ENCODE data around the gene SCGB2A2. TPM values are rescaled to one million over a fixed set of nuclear protein-coding genes. Genes with fewer than 3 reads are reported as not detected.

Gene SCGB2A2
- polyA plus RNA-seq: not detected

GRCh38 chr11:62269654-62270278, at the start of gene SCGB2A2:
TSS of gene SCGB2A2 (plus strand) at chr11:62270158. CDS start at chr11:62270217, 59 bp downstream.
- Histone ChIP-seq H3K4me1 (ENCODE audit: control insufficient read depth in 2 of 2, insufficient read depth in 2 of 2, low read length in 1 of 2) (peaks cover 0 to 3% of the 10 kb centered on the region in 2 donors), H3K4me3 (ENCODE audit: low read depth in 1 of 2, low read length in 2 of 2) (no peak within 1 kb of the TSS), H3K27me3 (ENCODE audit: control insufficient read depth in 1 of 2, insufficient read depth in 2 of 2, low read length in 2 of 2) (peaks cover 5 to 6% of the 10 kb centered on the region in 2 donors), H3K9me3 (ENCODE audit: control insufficient read depth in 2 of 2, insufficient read depth in 1 of 2, low read depth in 1 of 2, low read length in 1 of 2) (no peaks in the 10 kb centered on the region), H3K27ac (ENCODE audit: low read depth in 2 of 2, low read length in 1 of 2) (no peak within 1 kb of the TSS), H3K36me3 (ENCODE audit: control insufficient read depth in 2 of 2, insufficient read depth in 2 of 2, low read length in 1 of 2) (no peaks in the 10 kb centered on the region)
- 55 to 58% methylated on average over 10 of the region's 10 CpGs for WGBS, 2 donors

- 90 to 93% methylated on average over 3 of the region's 3 CpGs for WGBS, 2 donors
- peaks cover 0 to 3% of the 10 kb centered on the region in 2 donors for H3K9me3 ChIP-seq (ENCODE audit: control insufficient read depth in 2 of 2, insufficient read depth in 1 of 2, low read depth in 1 of 2, low read length in 1 of 2)
Measured at GRCh38 chr11:62221498-62221897, 48.5 kb upstream of the SCGB2A2 start.

GRCh38 chr11:62223095-62223494, 46.9 kb upstream of the SCGB2A2 start:
- H3K4me1 ChIP-seq (ENCODE audit: control insufficient read depth in 2 of 2, insufficient read depth in 2 of 2, low read length in 1 of 2): no peaks in the 10 kb centered on the region
- H3K27ac ChIP-seq (ENCODE audit: low read depth in 2 of 2, low read length in 1 of 2): no peak overlapping the region
- no peak overlapping the region for H3K4me3 ChIP-seq (ENCODE audit: low read depth in 1 of 2, low read length in 2 of 2)
- H3K9me3 ChIP-seq (ENCODE audit: control insufficient read depth in 2 of 2, insufficient read depth in 1 of 2, low read depth in 1 of 2, low read length in 1 of 2): peaks cover 0 to 3% of the 10 kb centered on the region in 2 donors
- H3K36me3 ChIP-seq (ENCODE audit: control insufficient read depth in 2 of 2, insufficient read depth in 2 of 2, low read length in 1 of 2): no peaks in the 10 kb centered on the region
- no peaks in the 10 kb centered on the region for H3K27me3 ChIP-seq (ENCODE audit: control insufficient read depth in 1 of 2, insufficient read depth in 2 of 2, low read length in 2 of 2)

More at GRCh38 chr11:62221498-62221897, 48.5 kb upstream of the SCGB2A2 start:
- Histone ChIP-seq H3K4me3 (ENCODE audit: low read depth in 1 of 2, low read length in 2 of 2) (no peak overlapping the region), H3K27ac (ENCODE audit: low read depth in 2 of 2, low read length in 1 of 2) (no peak overlapping the region), H3K27me3 (ENCODE audit: control insufficient read depth in 1 of 2, insufficient read depth in 2 of 2, low read length in 2 of 2) (no peaks in the 10 kb centered on the region), H3K4me1 (ENCODE audit: control insufficient read depth in 2 of 2, insufficient read depth in 2 of 2, low read length in 1 of 2) (no peaks in the 10 kb centered on the region), H3K36me3 (ENCODE audit: control insufficient read depth in 2 of 2, insufficient read depth in 2 of 2, low read length in 1 of 2) (no peaks in the 10 kb centered on the region)

- no peaks in the 10 kb centered on the region for H3K9me3 ChIP-seq (ENCODE audit: control insufficient read depth in 2 of 2, insufficient read depth in 1 of 2, low read depth in 1 of 2, low read length in 1 of 2)
- no peak overlapping the region for H3K27ac ChIP-seq (ENCODE audit: low read depth in 2 of 2, low read length in 1 of 2)
- H3K36me3 ChIP-seq (ENCODE audit: control insufficient read depth in 2 of 2, insufficient read depth in 2 of 2, low read length in 1 of 2): no peaks in the 10 kb centered on the region
- H3K4me1 ChIP-seq (ENCODE audit: control insufficient read depth in 2 of 2, insufficient read depth in 2 of 2, low read length in 1 of 2): no peaks in the 10 kb centered on the region
- H3K4me3 ChIP-seq (ENCODE audit: low read depth in 1 of 2, low read length in 2 of 2): no peak overlapping the region
- H3K27me3 ChIP-seq (ENCODE audit: control insufficient read depth in 1 of 2, insufficient read depth in 2 of 2, low read length in 2 of 2): no peaks in the 10 kb centered on the region
Measured at GRCh38 chr11:62233730-62234129, 36.2 kb upstream of the SCGB2A2 start.

GRCh38 chr11:62236187-62236586, 33.8 kb upstream of the SCGB2A2 start:
- 34 to 52% methylated on average over 2 of the region's 2 CpGs for WGBS, 2 donors
- no peaks in the 10 kb centered on the region for H3K27me3 ChIP-seq (ENCODE audit: control insufficient read depth in 1 of 2, insufficient read depth in 2 of 2, low read length in 2 of 2)
- no peaks in the 10 kb centered on the region for H3K36me3 ChIP-seq (ENCODE audit: control insufficient read depth in 2 of 2, insufficient read depth in 2 of 2, low read length in 1 of 2)
- no peak overlapping the region for H3K27ac ChIP-seq (ENCODE audit: low read depth in 2 of 2, low read length in 1 of 2)
- H3K4me1 ChIP-seq (ENCODE audit: control insufficient read depth in 2 of 2, insufficient read depth in 2 of 2, low read length in 1 of 2): no peaks in the 10 kb centered on the region
- no peak overlapping the region for H3K4me3 ChIP-seq (ENCODE audit: low read depth in 1 of 2, low read length in 2 of 2)
- no peaks in the 10 kb centered on the region for H3K9me3 ChIP-seq (ENCODE audit: control insufficient read depth in 2 of 2, insufficient read depth in 1 of 2, low read depth in 1 of 2, low read length in 1 of 2)

- Histone ChIP-seq H3K4me1 (ENCODE audit: control insufficient read depth in 2 of 2, insufficient read depth in 2 of 2, low read length in 1 of 2) (peaks cover 0 to 4% of the 10 kb centered on the region in 2 donors), H3K9me3 (ENCODE audit: control insufficient read depth in 2 of 2, insufficient read depth in 1 of 2, low read depth in 1 of 2, low read length in 1 of 2) (no peaks in the 10 kb centered on the region), H3K27me3 (ENCODE audit: control insufficient read depth in 1 of 2, insufficient read depth in 2 of 2, low read length in 2 of 2) (no peaks in the 10 kb centered on the region), H3K36me3 (ENCODE audit: control insufficient read depth in 2 of 2, insufficient read depth in 2 of 2, low read length in 1 of 2) (no peaks in the 10 kb centered on the region), H3K4me3 (ENCODE audit: low read depth in 1 of 2, low read length in 2 of 2) (no peak overlapping the region), H3K27ac (ENCODE audit: low read depth in 2 of 2, low read length in 1 of 2) (no peak overlapping the region)
- 70% methylated on average over 4 of the region's 4 CpGs for WGBS, 2 donors
Measured at GRCh38 chr11:62237499-62237898, 32.5 kb upstream of the SCGB2A2 start.

- Histone ChIP-seq H3K27me3 (ENCODE audit: control insufficient read depth in 1 of 2, insufficient read depth in 2 of 2, low read length in 2 of 2) (no peaks in the 10 kb centered on the region), H3K4me1 (ENCODE audit: control insufficient read depth in 2 of 2, insufficient read depth in 2 of 2, low read length in 1 of 2) (peaks cover 0 to 4% of the 10 kb centered on the region in 2 donors), H3K27ac (ENCODE audit: low read depth in 2 of 2, low read length in 1 of 2) (no peak overlapping the region), H3K4me3 (ENCODE audit: low read depth in 1 of 2, low read length in 2 of 2) (no peak overlapping the region), H3K9me3 (ENCODE audit: control insufficient read depth in 2 of 2, insufficient read depth in 1 of 2, low read depth in 1 of 2, low read length in 1 of 2) (no peaks in the 10 kb centered on the region), H3K36me3 (ENCODE audit: control insufficient read depth in 2 of 2, insufficient read depth in 2 of 2, low read length in 1 of 2) (no peaks in the 10 kb centered on the region)
- WGBS, 2 donors: 85 to 89% methylated on average over 4 of the region's 4 CpGs
Measured at GRCh38 chr11:62238151-62238550, 31.8 kb upstream of the SCGB2A2 start.

- no peak overlapping the region for H3K27ac ChIP-seq (ENCODE audit: low read depth in 2 of 2, low read length in 1 of 2)
- no peaks in the 10 kb centered on the region for H3K27me3 ChIP-seq (ENCODE audit: control insufficient read depth in 1 of 2, insufficient read depth in 2 of 2, low read length in 2 of 2)
- H3K4me1 ChIP-seq (ENCODE audit: control insufficient read depth in 2 of 2, insufficient read depth in 2 of 2, low read length in 1 of 2): peaks cover 0 to 6% of the 10 kb centered on the region in 2 donors
- no peak overlapping the region for H3K4me3 ChIP-seq (ENCODE audit: low read depth in 1 of 2, low read length in 2 of 2)
- WGBS, 2 donors: 84 to 96% methylated on average over 3 of the region's 3 CpGs
- H3K36me3 ChIP-seq (ENCODE audit: control insufficient read depth in 2 of 2, insufficient read depth in 2 of 2, low read length in 1 of 2): no peaks in the 10 kb centered on the region
- H3K9me3 ChIP-seq (ENCODE audit: control insufficient read depth in 2 of 2, insufficient read depth in 1 of 2, low read depth in 1 of 2, low read length in 1 of 2): no peaks in the 10 kb centered on the region
Measured at GRCh38 chr11:62241095-62241494, 28.9 kb upstream of the SCGB2A2 start.

- Histone ChIP-seq H3K27ac (ENCODE audit: low read depth in 2 of 2, low read length in 1 of 2) (no peak within 1 kb of the TSS), H3K4me3 (ENCODE audit: low read depth in 1 of 2, low read length in 2 of 2) (no peak within 1 kb of the TSS), H3K27me3 (ENCODE audit: control insufficient read depth in 1 of 2, insufficient read depth in 2 of 2, low read length in 2 of 2) (no peaks in the 10 kb centered on the region), H3K36me3 (ENCODE audit: control insufficient read depth in 2 of 2, insufficient read depth in 2 of 2, low read length in 1 of 2) (no peaks in the 10 kb centered on the region), H3K4me1 (ENCODE audit: control insufficient read depth in 2 of 2, insufficient read depth in 2 of 2, low read length in 1 of 2) (peaks cover 0 to 6% of the 10 kb centered on the region in 2 donors), H3K9me3 (ENCODE audit: control insufficient read depth in 2 of 2, insufficient read depth in 1 of 2, low read depth in 1 of 2, low read length in 1 of 2) (no peaks in the 10 kb centered on the region)
- 6 to 17% methylated on average over 3 of the region's 3 CpGs for WGBS, 2 donors
Measured at GRCh38 chr11:62242021-62242420, 27.9 kb upstream of the SCGB2A2 start, which contains the start of gene SCGB1D2. TSS of gene SCGB1D2 (plus strand) at chr11:62242239. CDS start at chr11:62242308, 69 bp downstream.

- Histone ChIP-seq H3K9me3 (ENCODE audit: control insufficient read depth in 2 of 2, insufficient read depth in 1 of 2, low read depth in 1 of 2, low read length in 1 of 2) (peaks cover under 1% of the 10 kb centered on the region in 2 donors), H3K4me1 (ENCODE audit: control insufficient read depth in 2 of 2, insufficient read depth in 2 of 2, low read length in 1 of 2) (peaks cover 0 to 6% of the 10 kb centered on the region in 2 donors), H3K27ac (ENCODE audit: low read depth in 2 of 2, low read length in 1 of 2) (no peak overlapping the region), H3K27me3 (ENCODE audit: control insufficient read depth in 1 of 2, insufficient read depth in 2 of 2, low read length in 2 of 2) (no peaks in the 10 kb centered on the region), H3K4me3 (ENCODE audit: low read depth in 1 of 2, low read length in 2 of 2) (no peak overlapping the region), H3K36me3 (ENCODE audit: control insufficient read depth in 2 of 2, insufficient read depth in 2 of 2, low read length in 1 of 2) (no peaks in the 10 kb centered on the region)
- 15 to 17% methylated on average over 6 of the region's 6 CpGs for WGBS, 2 donors
Measured at GRCh38 chr11:62245271-62245753, 24.6 kb upstream of the SCGB2A2 start.

Measured in esophagus (tissue), 2 donors.